ENCODE data around the gene ULK3. TPM values are rescaled to one million over a fixed set of nuclear protein-coding genes. Genes with fewer than 3 reads are reported as not detected.

ULK3 gene
- total RNA-seq, 2 donors from 2014 or later = 44.6 to 49.0 TPM

DNA sequence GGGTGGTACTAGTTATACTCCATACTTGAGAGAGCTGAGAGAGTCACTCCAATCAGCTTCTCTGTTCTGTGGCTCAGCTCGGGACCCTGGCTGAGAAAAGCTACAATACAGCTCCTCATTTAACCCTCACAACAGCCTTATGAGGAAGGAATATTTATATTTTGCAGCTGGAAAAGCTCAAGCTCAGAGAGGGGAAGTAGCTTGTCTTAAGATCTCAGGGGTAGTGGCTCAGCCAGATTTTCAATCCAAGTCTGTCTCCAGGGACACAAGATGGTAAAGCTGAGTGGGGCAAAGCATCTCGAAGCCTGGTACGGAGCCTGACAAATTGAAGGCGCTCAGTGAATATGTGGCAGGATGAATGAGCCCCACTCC lies 15.4 kb upstream of the ULK3 start:
- H3K4me1 Mint-ChIP-seq = peaks cover 25% of the 10 kb centered on the region
- ATAC-seq = no peak
- H3K27ac Mint-ChIP-seq = peak overlapping the region; percentile 87
- no peak for DNase-seq
- H3K4me3 Mint-ChIP-seq = no peak overlapping the region
- H3K27me3 Mint-ChIP-seq = no peaks in the 10 kb centered on the region
- H3K9me3 ChIP-seq (ENCODE audit: control insufficient read depth, low read length, poor library complexity, severe bottlenecking) = no peaks in the 10 kb centered on the region
- H3K36me3 Mint-ChIP-seq (ENCODE audit: low read depth) = peaks cover 1% of the 10 kb centered on the region

DNA sequence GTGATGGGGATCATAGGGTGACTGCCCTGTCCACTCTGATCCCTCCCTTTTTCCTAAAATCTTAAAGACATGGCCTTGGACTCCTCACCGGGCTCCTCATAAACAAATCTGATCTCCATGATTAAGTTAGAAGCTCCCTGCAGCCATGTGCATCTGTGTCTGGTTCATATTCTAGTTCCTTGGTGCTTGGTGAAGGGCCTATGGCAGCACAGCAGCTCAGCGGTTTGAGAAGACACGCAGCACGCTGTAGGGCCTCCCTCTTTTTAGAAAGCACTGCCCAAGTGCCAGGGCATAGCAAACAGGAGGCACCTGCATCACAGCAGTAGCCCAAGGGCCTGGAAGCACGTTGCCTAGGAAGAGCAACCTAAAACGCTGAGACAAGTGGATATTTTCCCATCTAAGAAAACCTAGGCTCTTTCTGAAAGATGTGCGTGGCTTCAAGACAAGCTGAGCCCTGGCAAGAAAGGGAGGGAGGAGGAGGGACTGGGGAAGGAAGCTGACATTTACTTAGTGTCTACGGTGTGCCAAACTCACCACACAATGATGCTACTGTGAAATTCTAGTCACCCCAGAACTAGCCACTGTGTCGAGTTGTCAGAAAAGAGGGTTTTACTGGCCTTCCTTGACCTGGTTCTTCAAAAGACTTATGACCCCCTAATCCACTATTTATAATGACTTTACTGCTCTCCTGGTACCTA lies 14.9 kb upstream of the ULK3 start:
- no peak for DNase-seq
- Mint-ChIP-seq H3K4me1 (peaks cover 25% of the 10 kb centered on the region), H3K4me3 (no peak overlapping the region), H3K27me3 (no peaks in the 10 kb centered on the region), H3K36me3 (ENCODE audit: low read depth) (peaks cover 2% of the 10 kb centered on the region), H3K27ac (peak overlapping the region; percentile 63)
- ATAC-seq = no peak
- no peaks in the 10 kb centered on the region for H3K9me3 ChIP-seq (ENCODE audit: control insufficient read depth, low read length, poor library complexity, severe bottlenecking)

DNA sequence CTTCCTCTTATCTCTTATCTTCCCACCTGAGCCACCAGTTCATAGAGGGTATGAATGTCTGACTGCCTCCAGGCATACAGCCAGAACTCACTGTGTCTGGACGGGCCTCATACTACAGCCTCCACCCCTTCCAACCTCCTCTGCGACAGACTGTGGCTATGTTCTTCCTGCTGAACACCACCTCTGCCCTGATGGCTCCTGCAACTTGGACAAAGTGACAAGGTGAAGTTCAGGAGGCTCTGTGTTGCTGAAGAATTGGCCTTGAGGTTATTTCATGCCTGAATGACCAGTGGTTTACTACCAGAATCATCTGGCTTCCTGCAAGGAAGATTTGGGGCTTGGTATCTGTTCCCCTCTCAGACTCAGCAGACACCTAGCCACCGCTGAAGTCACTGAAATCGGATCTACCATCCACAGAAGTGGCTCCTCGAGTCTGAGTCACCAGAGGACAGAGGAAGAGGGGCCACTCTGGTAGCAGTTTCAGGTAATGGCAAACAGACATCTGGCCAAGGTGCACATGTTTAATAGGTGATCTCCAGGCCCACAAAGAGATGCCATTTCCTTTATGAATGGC lies 14.2 kb upstream of the ULK3 start:
- ATAC-seq = peak; percentile 30
- peak overlapping the region; percentile 19 for H3K4me3 Mint-ChIP-seq
- H3K36me3 Mint-ChIP-seq (ENCODE audit: low read depth) = peaks cover 2% of the 10 kb centered on the region
- no peaks in the 10 kb centered on the region for H3K9me3 ChIP-seq (ENCODE audit: control insufficient read depth, low read length, poor library complexity, severe bottlenecking)
- H3K4me1 Mint-ChIP-seq = peaks cover 25% of the 10 kb centered on the region
- H3K27me3 Mint-ChIP-seq = no peaks in the 10 kb centered on the region
- H3K27ac Mint-ChIP-seq = peak overlapping the region; percentile 63
- no peak for DNase-seq

DNA sequence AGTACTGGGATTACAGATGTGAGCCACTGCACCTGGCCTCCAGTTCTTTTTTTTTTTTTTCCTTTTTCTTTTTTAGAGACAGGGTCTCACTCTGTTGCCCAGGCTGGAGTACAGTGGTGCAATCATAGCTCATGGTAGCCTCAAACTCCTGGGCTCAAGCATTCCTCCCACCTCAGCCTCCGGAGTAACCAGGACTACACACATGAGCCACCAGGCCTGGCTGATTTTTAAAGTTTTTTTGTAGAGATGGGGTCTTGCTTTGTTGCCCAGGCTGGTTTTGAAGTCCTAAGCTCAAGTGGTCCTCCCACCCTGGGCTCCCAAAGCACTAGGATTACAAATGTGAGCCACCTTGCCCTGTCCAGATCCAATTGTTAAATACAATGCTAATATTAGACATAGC lies 13.6 kb upstream of the ULK3 start:
- H3K4me1 Mint-ChIP-seq = peaks cover 25% of the 10 kb centered on the region
- no peaks in the 10 kb centered on the region for H3K9me3 ChIP-seq (ENCODE audit: control insufficient read depth, low read length, poor library complexity, severe bottlenecking)
- DNase-seq = no peak
- peaks cover 2% of the 10 kb centered on the region for H3K36me3 Mint-ChIP-seq (ENCODE audit: low read depth)
- H3K27me3 Mint-ChIP-seq = no peaks in the 10 kb centered on the region
- no peak for ATAC-seq
- H3K4me3 Mint-ChIP-seq = no peak overlapping the region
- H3K27ac Mint-ChIP-seq = peak overlapping the region; percentile 63

DNA sequence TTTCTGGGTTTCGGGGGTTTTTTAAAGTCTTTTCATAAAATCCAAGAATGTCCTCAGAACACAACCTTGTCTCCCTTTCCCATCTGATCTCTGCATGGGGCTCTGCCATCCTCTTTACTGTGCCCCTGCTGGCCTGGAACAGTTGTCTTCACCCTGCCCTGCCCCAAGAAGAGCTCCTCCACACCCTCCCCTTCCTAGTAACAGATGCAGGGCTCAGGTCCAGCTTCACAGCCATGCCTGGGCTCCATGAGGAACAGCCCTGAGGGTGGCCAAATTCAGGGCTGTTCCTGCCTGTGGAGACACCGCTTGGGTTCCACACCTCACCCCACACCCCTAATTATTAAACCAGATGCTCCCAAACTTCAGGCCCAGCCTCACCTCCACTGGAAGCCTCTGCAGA lies 12.9 kb upstream of the ULK3 start:
- no peaks in the 10 kb centered on the region for H3K27me3 Mint-ChIP-seq
- peaks cover 25% of the 10 kb centered on the region for H3K4me1 Mint-ChIP-seq
- ATAC-seq = no peak
- peaks cover 2% of the 10 kb centered on the region for H3K36me3 Mint-ChIP-seq (ENCODE audit: low read depth)
- peak overlapping the region; percentile 63 for H3K27ac Mint-ChIP-seq
- no peak overlapping the region for H3K4me3 Mint-ChIP-seq
- DNase-seq = no peak
- no peaks in the 10 kb centered on the region for H3K9me3 ChIP-seq (ENCODE audit: control insufficient read depth, low read length, poor library complexity, severe bottlenecking)

DNA sequence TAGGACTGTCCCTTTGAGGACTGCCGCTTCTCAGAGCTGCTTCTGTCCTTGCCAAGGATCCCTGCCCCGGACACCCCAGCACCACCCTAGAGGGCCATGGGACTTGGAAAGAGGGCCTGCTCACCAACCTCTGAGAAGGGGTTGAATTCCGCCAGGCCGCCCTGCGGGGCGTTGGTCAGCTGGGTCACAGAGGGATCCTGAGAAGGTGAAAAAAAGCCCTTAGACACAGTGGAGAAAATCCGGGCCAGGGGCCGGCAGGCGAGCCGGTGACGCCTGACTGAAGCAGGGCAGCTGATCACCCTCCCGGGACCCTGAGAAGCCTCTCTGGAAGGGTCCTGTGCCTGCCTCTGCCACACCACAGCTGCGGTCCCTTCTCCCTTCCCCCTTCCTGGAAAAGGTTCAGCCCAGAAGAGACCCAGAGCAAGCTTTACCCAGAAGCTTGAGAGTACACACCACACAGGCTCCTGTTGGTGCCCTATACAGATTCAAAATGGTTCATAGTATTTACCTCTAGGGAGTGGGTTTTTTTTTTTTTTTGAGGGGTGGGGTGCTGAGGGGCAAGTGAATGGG lies 11.6 kb upstream of the ULK3 start:
- H3K9me3 ChIP-seq (ENCODE audit: control insufficient read depth, low read length, poor library complexity, severe bottlenecking) = no peaks in the 10 kb centered on the region
- ATAC-seq = no peak
- no peak for DNase-seq
- H3K27me3 Mint-ChIP-seq = no peaks in the 10 kb centered on the region
- H3K4me3 Mint-ChIP-seq = no peak overlapping the region
- peaks cover 20% of the 10 kb centered on the region for H3K4me1 Mint-ChIP-seq
- peaks cover 2% of the 10 kb centered on the region for H3K36me3 Mint-ChIP-seq (ENCODE audit: low read depth)
- peak overlapping the region; percentile 16 for H3K27ac Mint-ChIP-seq

DNA sequence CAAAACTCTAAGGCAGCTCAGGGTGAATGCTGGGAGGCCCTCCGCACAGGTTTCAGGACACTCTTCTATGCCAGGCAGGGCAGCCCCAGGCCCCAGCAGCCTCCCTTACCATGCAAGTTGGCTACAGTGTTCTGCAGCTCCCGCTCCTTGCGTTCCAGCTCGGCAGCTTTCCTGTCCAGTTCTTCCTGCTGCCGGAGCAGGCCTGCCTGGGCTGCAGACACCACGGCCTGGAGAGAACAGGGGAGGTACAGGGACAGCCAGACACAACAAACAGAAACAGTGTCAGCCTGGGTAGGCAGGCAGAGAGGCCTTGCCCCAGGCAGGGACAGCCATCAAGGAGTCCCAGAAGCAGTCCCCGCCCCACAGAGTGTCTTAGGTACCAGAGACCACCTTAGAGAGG lies 9.0 kb upstream of the ULK3 start:
- no peaks in the 10 kb centered on the region for H3K9me3 ChIP-seq (ENCODE audit: control insufficient read depth, low read length, poor library complexity, severe bottlenecking)
- Mint-ChIP-seq H3K27me3 (no peaks in the 10 kb centered on the region), H3K4me3 (no peak overlapping the region), H3K4me1 (peaks cover 5% of the 10 kb centered on the region), H3K27ac (no peak overlapping the region), H3K36me3 (ENCODE audit: low read depth) (peaks cover 4% of the 10 kb centered on the region)
- DNase-seq (no peak), ATAC-seq (no peak)

DNA sequence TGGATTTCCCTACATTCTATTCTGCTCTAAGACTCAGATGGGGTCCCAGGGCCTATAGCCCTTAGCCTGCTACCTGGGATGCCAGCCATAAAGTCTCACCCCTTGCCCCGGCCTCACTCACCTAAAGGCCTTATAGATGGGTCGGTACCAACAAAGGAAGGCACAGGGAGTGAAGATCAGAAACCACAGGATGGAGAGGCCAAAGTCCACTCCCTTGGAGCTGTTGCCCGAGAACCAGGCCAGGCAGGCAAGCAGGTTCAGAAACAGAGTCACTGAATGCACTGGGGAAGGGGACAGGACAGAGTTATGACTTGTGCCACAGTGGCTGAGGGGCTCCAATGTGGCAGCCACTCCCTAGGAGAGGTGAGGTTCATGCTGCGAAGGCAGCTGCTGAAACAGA lies 7.4 kb upstream of the ULK3 start:
- ATAC-seq = no peak
- Mint-ChIP-seq H3K27me3 (no peaks in the 10 kb centered on the region), H3K4me3 (no peak overlapping the region), H3K4me1 (peaks cover 5% of the 10 kb centered on the region), H3K36me3 (ENCODE audit: low read depth) (peaks cover 4% of the 10 kb centered on the region), H3K27ac (no peak overlapping the region)
- H3K9me3 ChIP-seq (ENCODE audit: control insufficient read depth, low read length, poor library complexity, severe bottlenecking) = no peaks in the 10 kb centered on the region
- DNase-seq = no peak

DNA sequence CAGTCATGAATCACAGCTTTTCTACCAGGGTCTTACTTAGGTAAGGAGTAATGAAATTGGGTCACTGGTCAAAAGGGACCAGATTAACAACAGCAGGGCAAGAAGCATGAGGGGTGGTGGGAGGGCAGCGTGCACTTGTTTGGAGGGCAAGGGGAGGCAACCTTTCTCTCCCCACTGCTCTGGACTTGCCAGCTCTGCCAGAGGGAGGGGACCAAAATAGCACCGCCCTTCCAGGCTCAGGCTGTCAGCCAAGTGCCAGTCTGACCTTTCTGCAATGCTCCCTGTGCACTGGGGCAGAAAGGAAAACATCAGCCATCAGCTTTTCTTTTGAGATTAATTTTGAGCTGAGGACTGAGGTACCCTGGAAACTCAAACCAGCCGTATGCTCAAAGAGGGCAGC lies 4.5 kb upstream of the ULK3 start:
- H3K4me3 Mint-ChIP-seq = no peak overlapping the region
- H3K9me3 ChIP-seq (ENCODE audit: control insufficient read depth, low read length, poor library complexity, severe bottlenecking) = no peaks in the 10 kb centered on the region
- peak overlapping the region; percentile 86 for H3K27ac Mint-ChIP-seq
- H3K4me1 Mint-ChIP-seq = peaks cover 24% of the 10 kb centered on the region
- DNase-seq (no peak), ATAC-seq (no peak)
- peaks cover 2% of the 10 kb centered on the region for H3K36me3 Mint-ChIP-seq (ENCODE audit: low read depth)
- no peaks in the 10 kb centered on the region for H3K27me3 Mint-ChIP-seq

DNA sequence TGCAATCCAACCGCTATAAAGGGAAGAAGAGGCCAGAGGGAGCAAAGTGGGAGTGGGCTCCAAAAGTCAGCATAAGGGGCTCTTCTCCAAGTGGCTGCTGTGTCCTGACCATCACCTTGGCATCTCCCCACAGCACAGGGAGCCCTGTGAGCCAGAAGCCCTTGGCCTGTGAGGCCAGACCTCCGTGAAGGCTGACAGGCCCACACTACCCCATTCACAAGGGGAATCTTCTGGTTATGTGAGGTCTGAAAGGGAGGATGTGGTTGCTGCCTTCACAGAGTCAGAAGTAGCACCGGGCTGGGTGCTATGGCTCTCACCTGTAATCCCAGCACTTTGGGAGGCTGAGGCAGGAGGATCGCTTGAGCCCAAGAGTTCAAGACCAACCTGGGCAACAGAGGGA lies 2.6 kb upstream of the ULK3 start:
- H3K4me3 Mint-ChIP-seq = peak overlapping the region; percentile 82
- no peaks in the 10 kb centered on the region for H3K27me3 Mint-ChIP-seq
- H3K27ac Mint-ChIP-seq = peak overlapping the region; percentile 87
- DNase-seq = no peak
- peaks cover 2% of the 10 kb centered on the region for H3K36me3 Mint-ChIP-seq (ENCODE audit: low read depth)
- peaks cover 34% of the 10 kb centered on the region for H3K4me1 Mint-ChIP-seq
- no peaks in the 10 kb centered on the region for H3K9me3 ChIP-seq (ENCODE audit: control insufficient read depth, low read length, poor library complexity, severe bottlenecking)
- ATAC-seq = peak; percentile 10

DNA sequence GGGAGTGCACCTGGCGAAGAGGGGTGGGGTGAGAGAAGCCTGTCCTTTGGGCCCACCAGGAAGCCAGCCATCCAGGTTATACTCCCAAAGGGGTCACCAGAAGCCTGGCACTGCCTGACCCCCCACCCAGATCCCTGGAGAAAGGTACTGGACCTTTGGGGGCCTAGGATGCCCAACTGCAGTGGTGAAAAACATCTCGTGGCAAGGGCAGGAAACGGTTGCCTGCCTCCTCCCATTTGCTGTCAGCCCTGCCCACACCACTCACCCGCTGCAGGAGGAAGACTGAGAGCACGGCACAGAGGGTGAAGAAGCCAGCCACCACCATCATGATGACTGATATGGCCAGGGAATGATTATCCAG lies 2.2 kb upstream of the ULK3 start:
- Mint-ChIP-seq H3K27me3 (no peaks in the 10 kb centered on the region), H3K36me3 (ENCODE audit: low read depth) (peaks cover 2% of the 10 kb centered on the region), H3K4me3 (peak overlapping the region; percentile 82), H3K27ac (peak overlapping the region; percentile 87), H3K4me1 (peaks cover 34% of the 10 kb centered on the region)
- no peaks in the 10 kb centered on the region for H3K9me3 ChIP-seq (ENCODE audit: control insufficient read depth, low read length, poor library complexity, severe bottlenecking)
- ATAC-seq (peak; percentile 51), DNase-seq (peak in 2 of 3 donors; percentile 27 to 30)

DNA sequence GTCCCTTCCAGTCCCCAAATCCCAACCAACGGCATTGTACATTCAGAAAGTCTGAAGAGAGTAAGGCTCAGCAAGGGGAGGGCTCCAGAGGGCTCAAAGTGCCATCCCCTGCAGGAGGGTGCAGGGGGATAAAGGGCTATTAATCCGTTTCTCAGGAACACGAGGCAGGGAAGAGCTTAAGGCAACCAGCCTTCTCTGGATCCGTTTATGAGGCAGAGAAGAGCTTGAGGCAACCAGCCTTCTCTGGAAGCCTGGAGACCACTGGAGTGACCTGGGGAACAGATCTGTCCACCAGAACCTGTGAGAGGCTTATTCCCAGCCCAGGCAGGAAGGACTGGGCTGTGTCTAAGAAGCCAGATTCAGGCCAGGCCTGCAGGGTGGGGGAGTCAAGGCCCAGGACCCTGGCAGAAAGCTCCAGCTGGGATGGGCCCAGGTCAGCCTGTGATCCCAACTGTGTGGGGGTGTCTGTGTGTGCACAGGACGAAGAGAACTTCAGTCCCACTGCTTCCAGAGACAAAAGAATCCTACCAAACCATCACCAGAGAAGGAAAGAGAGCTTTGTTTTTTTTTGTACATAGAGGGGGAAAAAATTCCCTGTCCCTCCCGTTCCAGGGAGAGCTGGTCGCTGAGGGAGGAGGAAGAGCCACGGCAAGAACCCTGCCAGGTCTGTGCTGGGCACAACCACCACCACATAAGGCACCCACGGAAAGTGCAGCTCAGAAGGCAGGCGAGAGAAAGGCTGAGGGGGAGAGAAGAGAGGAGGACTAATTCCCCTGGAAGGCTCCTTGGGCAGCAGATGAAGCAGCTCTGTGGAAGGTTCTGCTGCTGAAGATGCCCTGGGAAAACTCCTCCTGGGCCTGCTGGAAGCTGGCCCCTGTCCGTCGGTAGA lies 1.6 kb upstream of the ULK3 start:
- ATAC-seq = no peak
- H3K9me3 ChIP-seq (ENCODE audit: control insufficient read depth, low read length, poor library complexity, severe bottlenecking) = no peaks in the 10 kb centered on the region
- H3K4me3 Mint-ChIP-seq = peak overlapping the region; percentile 82
- no peak for DNase-seq
- H3K27me3 Mint-ChIP-seq = no peaks in the 10 kb centered on the region
- peaks cover 2% of the 10 kb centered on the region for H3K36me3 Mint-ChIP-seq (ENCODE audit: low read depth)
- peaks cover 37% of the 10 kb centered on the region for H3K4me1 Mint-ChIP-seq
- H3K27ac Mint-ChIP-seq = peak overlapping the region; percentile 87

DNA sequence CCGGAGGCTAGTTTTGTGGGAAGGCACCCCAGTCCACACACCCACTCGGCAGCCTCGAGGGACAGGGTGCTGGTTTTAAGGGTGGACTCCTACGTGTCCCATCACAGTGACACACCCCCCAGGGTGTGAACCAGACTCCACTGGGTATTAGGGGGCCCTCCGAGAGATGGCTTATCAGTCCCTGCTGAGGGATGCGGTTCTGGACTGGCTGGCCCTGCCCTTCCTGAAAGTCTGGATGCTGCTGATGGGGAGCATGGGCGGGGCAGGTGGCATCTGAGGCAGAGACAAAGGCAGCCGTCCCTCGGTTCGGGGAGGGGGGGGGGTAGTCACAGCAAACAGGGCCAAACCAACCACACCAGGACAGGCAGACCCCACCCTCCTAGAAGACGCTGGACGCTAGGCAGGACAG lies 939 bp upstream of the ULK3 start:
- Mint-ChIP-seq H3K4me3 (peak overlapping the region; percentile 90), H3K27ac (peak overlapping the region; percentile 66), H3K36me3 (ENCODE audit: low read depth) (peaks cover 2% of the 10 kb centered on the region), H3K27me3 (no peaks in the 10 kb centered on the region), H3K4me1 (peaks cover 37% of the 10 kb centered on the region)
- ATAC-seq (no peak), DNase-seq (no peak)
- H3K9me3 ChIP-seq (ENCODE audit: control insufficient read depth, low read length, poor library complexity, severe bottlenecking) = no peaks in the 10 kb centered on the region
